Measurements from ENCODE around the gene FRK. TPM values are rescaled to one million over a fixed set of nuclear protein-coding genes. Genes with fewer than 3 reads are reported as not detected.
A peak's percentile ranks its signal among the peaks of the same experiment; 100 is the strongest.

FRK gene
- total and polyA plus RNA-seq, 9 donors = 0.38 to 3.5 (median 1.1) TPM

GRCh38 chr6:116104636-116105035, 43.9 kb upstream of the FRK start:
- no peak for TF ChIP-seq EP300 (IDR thresholded peaks at IDR 0.05)
- TF ChIP-seq, protein P1, sequence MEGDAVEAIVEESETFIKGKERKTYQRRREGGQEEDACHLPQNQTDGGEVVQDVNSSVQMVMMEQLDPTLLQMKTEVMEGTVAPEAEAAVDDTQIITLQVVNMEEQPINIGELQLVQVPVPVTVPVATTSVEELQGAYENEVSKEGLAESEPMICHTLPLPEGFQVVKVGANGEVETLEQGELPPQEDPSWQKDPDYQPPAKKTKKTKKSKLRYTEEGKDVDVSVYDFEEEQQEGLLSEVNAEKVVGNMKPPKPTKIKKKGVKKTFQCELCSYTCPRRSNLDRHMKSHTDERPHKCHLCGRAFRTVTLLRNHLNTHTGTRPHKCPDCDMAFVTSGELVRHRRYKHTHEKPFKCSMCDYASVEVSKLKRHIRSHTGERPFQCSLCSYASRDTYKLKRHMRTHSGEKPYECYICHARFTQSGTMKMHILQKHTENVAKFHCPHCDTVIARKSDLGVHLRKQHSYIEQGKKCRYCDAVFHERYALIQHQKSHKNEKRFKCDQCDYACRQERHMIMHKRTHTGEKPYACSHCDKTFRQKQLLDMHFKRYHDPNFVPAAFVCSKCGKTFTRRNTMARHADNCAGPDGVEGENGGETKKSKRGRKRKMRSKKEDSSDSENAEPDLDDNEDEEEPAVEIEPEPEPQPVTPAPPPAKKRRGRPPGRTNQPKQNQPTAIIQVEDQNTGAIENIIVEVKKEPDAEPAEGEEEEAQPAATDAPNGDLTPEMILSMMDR (IDR thresholded peaks at IDR 0.05) = no peak
- no peak for TF ChIP-seq POLR2A (IDR thresholded peaks at IDR 0.05)
- 93 to 100% (median 97%) methylated on average over 1 of the region's 1 CpG for WGBS, 3 donors
- no peaks in the 10 kb centered on the region for H3K27me3 ChIP-seq
- intact Hi-C loops (cut with DNase I) = no loop called here
- H3K4me3 ChIP-seq = no peak overlapping the region
- H3K4me1 ChIP-seq (ENCODE audit: insufficient read depth) = no peaks in the 10 kb centered on the region
- no peak for DNase-seq
- H3K36me3 ChIP-seq = no peaks in the 10 kb centered on the region
- no peak overlapping the region for H3K27ac ChIP-seq
- H3K9me3 ChIP-seq = no peaks in the 10 kb centered on the region

DNA sequence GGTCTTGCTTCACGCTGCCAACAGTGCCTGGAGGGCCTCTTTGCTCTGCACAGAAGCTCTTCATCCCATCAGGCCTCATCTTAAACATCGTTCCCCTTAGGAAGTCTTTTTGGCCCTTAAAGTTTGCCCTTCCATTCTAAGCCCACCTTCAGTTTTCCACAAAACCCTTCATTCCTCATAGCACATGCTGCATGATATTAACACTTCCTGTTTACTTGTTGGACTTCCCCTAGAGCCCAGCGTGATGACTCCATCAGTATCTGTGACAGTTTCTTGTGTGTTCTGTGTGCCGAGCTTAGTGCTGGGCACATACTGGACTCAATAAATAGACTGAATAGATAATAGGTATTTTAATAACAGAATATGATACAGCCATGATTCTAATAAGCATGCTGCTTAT, 42.2 kb upstream of the FRK start:
- Histone ChIP-seq H3K4me1 (ENCODE audit: insufficient read depth) (no peaks in the 10 kb centered on the region), H3K27me3 (no peaks in the 10 kb centered on the region), H3K4me3 (no peak overlapping the region), H3K9me3 (no peaks in the 10 kb centered on the region), H3K27ac (no peak overlapping the region), H3K36me3 (no peaks in the 10 kb centered on the region)
- TF ChIP-seq, protein P1 (IDR thresholded peaks at IDR 0.05) = no peak
- TF ChIP-seq POLR2A (IDR thresholded peaks at IDR 0.05) (no peak), EP300 (IDR thresholded peaks at IDR 0.05) (no peak)
- no peak for DNase-seq
- WGBS, 3 donors = 84 to 90% (median 90%) methylated on average over 4 of the region's 4 CpGs
- intact Hi-C loops (cut with DNase I) = no loop called here

DNA sequence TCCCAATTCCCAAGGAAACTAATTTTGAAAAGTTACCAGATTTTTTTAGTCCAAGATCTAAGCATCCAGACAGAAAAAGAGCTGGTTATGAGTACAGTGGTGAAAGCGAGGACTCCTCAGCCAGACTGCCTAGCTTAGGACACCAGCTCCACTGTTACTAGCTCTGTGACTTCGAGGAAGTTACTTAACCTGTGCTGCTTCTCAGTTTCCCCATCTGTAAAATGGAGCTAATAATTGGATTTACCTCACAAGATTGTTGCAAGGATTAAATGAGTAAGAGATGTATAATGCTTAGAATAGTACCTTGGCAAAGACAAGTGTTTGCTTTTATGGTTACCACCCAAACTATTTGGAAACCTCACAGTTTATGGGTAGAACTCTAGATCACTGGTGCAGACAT, 41.1 kb upstream of the FRK start:
- Histone ChIP-seq H3K27me3 (no peaks in the 10 kb centered on the region), H3K36me3 (no peaks in the 10 kb centered on the region), H3K4me3 (peak overlapping the region; percentile 76), H3K27ac (no peak overlapping the region), H3K4me1 (ENCODE audit: insufficient read depth) (no peaks in the 10 kb centered on the region), H3K9me3 (no peaks in the 10 kb centered on the region)
- intact Hi-C loops (cut with DNase I) = loop anchor here in 1 of 4 donors (2.0 kb wide), 1 partner anchor 91 kb away; no protein-coding TSS in a partner anchor
- TF ChIP-seq, protein P1 (IDR thresholded peaks at IDR 0.05) = no peak
- TF ChIP-seq POLR2A (IDR thresholded peaks at IDR 0.05) = no peak
- TF ChIP-seq EP300 (IDR thresholded peaks at IDR 0.05) = no peak
- 56 to 75% (median 74%) methylated on average over 2 of the region's 2 CpGs for WGBS, 3 donors
- no peak for DNase-seq

- intact Hi-C loops (cut with DNase I) = loop anchor here in 1 of 4 donors (2.0 kb wide), 1 partner anchor 91 kb away; no protein-coding TSS in a partner anchor
- WGBS, 3 donors = 0 to 1% (median 1%) methylated on average over 12 of the region's 12 CpGs
Measured at GRCh38 chr6:116101302-116101718, 40.6 kb upstream of the FRK start.

More at GRCh38 chr6:116101302-116101718, 40.6 kb upstream of the FRK start:
- Histone ChIP-seq H3K4me1 (ENCODE audit: insufficient read depth) (no peaks in the 10 kb centered on the region), H3K36me3 (no peaks in the 10 kb centered on the region), H3K9me3 (no peaks in the 10 kb centered on the region), H3K27ac (peak overlapping the region; percentile 67 to 96), H3K27me3 (no peaks in the 10 kb centered on the region), H3K4me3 (peak overlapping the region; percentile 76)
- TF ChIP-seq EP300 (IDR thresholded peaks at IDR 0.05) (no peak), POLR2A (IDR thresholded peaks at IDR 0.05) (no peak)
- TF ChIP-seq, protein P1 (IDR thresholded peaks at IDR 0.05) = no peak
- no peak for DNase-seq
